Astrocyte (in vitro differentiated cells and primary cell): ENCODE data around the gene NFATC3. TPM values are rescaled to one million over a fixed set of nuclear protein-coding genes. Genes with fewer than 3 reads are reported as not detected.

Experiments used
- DNase-seq: peaks from one replicate; pipeline ENCODE4 v3.0.0-alpha.2; 2010; ENCODE audit warnings: low read depth
- FAIRE-seq: peaks from 2 replicates; lab custom pipeline; 2011; peaks lifted over from hg19 to GRCh38; lab: Jason Lieb, UNC
- H2AFZ ChIP-seq: 2 replicates; pipeline ENCODE4 v1.6.0; 2012; ENCODE audit warnings: low read depth, low read length, inconsistent platforms
- H3K27ac ChIP-seq: 2 replicates; pipeline ENCODE4 v1.5.1; 2011; ENCODE audit warnings: low read depth, low read length, inconsistent platforms
- H3K27me3 ChIP-seq: 2 replicates; pipeline ENCODE4 v1.6.0; 2011; ENCODE audit warnings: low read length, inconsistent platforms; ENCODE audit not compliant: insufficient read depth
- H3K36me3 ChIP-seq: 2 replicates; pipeline ENCODE4 v1.5.1; 2011; ENCODE audit warnings: low read length, inconsistent platforms; ENCODE audit not compliant: insufficient read depth
- H3K4me1 ChIP-seq: 2 replicates; pipeline ENCODE4 v1.5.1; 2011; ENCODE audit warnings: low read length, inconsistent platforms; ENCODE audit not compliant: insufficient read depth
- H3K4me2 ChIP-seq: 2 replicates; pipeline ENCODE4 v1.6.0; 2012; ENCODE audit warnings: low read length, inconsistent platforms
- H3K4me3 ChIP-seq: 2 replicates; pipeline ENCODE4 v1.5.1; 2011; ENCODE audit warnings: low read depth, mild to moderate bottlenecking, low read length, inconsistent platforms; ENCODE audit not compliant: insufficient read depth
- H3K79me2 ChIP-seq: 2 replicates; pipeline ENCODE4 v1.6.0; 2012; ENCODE audit warnings: mild to moderate bottlenecking, low read length, inconsistent platforms; ENCODE audit not compliant: insufficient read depth
- H3K9ac ChIP-seq: 2 replicates; pipeline ENCODE4 v1.6.0; 2012; ENCODE audit warnings: mild to moderate bottlenecking, low read length, inconsistent platforms
- H3K9me3 ChIP-seq: 2 replicates; pipeline ENCODE4 v1.5.1; 2012; ENCODE audit warnings: low read depth, mild to moderate bottlenecking, low read length, inconsistent platforms; ENCODE audit not compliant: insufficient read depth
- H4K20me1 ChIP-seq: 2 replicates; pipeline ENCODE4 v1.6.0; 2012; ENCODE audit warnings: low read length, inconsistent platforms; ENCODE audit not compliant: insufficient read depth
- H3K27ac Mint-ChIP-seq: one replicate; pipeline ENCODE4 v1.8.0; 2021; ENCODE audit warnings: mild to moderate bottlenecking, mixed read lengths; ENCODE audit not compliant: unreplicated experiment
- H3K27me3 Mint-ChIP-seq: one replicate; pipeline ENCODE4 v1.8.0; 2021; ENCODE audit warnings: low read depth, mixed read lengths; ENCODE audit not compliant: unreplicated experiment
- H3K36me3 Mint-ChIP-seq: one replicate; pipeline ENCODE4 v1.8.0; 2021; ENCODE audit warnings: low read depth, mixed read lengths; ENCODE audit not compliant: unreplicated experiment
- H3K4me1 Mint-ChIP-seq: one replicate; pipeline ENCODE4 v1.8.0; 2021; ENCODE audit warnings: low read depth, mixed read lengths; ENCODE audit not compliant: unreplicated experiment
- H3K4me3 Mint-ChIP-seq: one replicate; pipeline ENCODE4 v1.8.0; 2021; ENCODE audit warnings: mild to moderate bottlenecking, moderate library complexity, mixed read lengths; ENCODE audit not compliant: unreplicated experiment
- H3K9me3 Mint-ChIP-seq: one replicate; pipeline ENCODE4 v1.8.0; 2021; ENCODE audit warnings: mild to moderate bottlenecking, mixed read lengths; ENCODE audit not compliant: unreplicated experiment
- CTCF ChIP-seq: IDR thresholded peaks from 2 replicates; pipeline ENCODE4 v1.5.1; 2011; ENCODE audit warnings: low read depth, mild to moderate bottlenecking, inconsistent platforms, low read length, moderate library complexity; ENCODE audit not compliant: insufficient read depth
- EZH2 ChIP-seq: IDR thresholded peaks from 2 replicates; pipeline ENCODE4 v1.6.1; 2012; ENCODE audit warnings: mild to moderate bottlenecking, low read length, inconsistent platforms; ENCODE audit not compliant: insufficient read depth
- total RNA-seq: library from RNA; stranded (reverse); gene quantifications from 2 replicates; pipeline ENCODE4 v1.2.1, GENCODE V29; 2021

The NFATC3 gene
- total RNA-seq, 1 donor from 2014 or later, result 34.0 TPM

- no peak for DNase-seq
- Histone ChIP-seq H3K79me2 (no peaks in the 10 kb centered on the region), H3K27me3 (peaks cover 6% of the 10 kb centered on the region), H2AFZ (no peak overlapping the region), H3K9ac (no peak overlapping the region), H4K20me1 (peaks cover 21% of the 10 kb centered on the region), H3K9me3 (no peaks in the 10 kb centered on the region), H3K27ac (no peak overlapping the region), H3K4me3 (no peak overlapping the region), H3K36me3 (no peaks in the 10 kb centered on the region), H3K4me1 (peaks cover 5% of the 10 kb centered on the region), H3K4me2 (no peak overlapping the region)
- Mint-ChIP-seq H3K27ac (no peak overlapping the region), H3K4me3 (no peak overlapping the region), H3K36me3 (peaks cover 3% of the 10 kb centered on the region), H3K27me3 (peaks cover 4% of the 10 kb centered on the region), H3K4me1 (peaks cover 18% of the 10 kb centered on the region), H3K9me3 (no peaks in the 10 kb centered on the region)
- FAIRE-seq, result no peak
- TF ChIP-seq CTCF, result no peak
- no peak for TF ChIP-seq EZH2
These were observed 145.8 kb downstream of the NFATC3 start for GRCh38 chr16:68230956-68231355.

GRCh38 chr16:68231384-68232136, 146.4 kb downstream of the NFATC3 start:
- Mint-ChIP-seq H3K27ac (no peak overlapping the region), H3K4me3 (no peak overlapping the region), H3K4me1 (peaks cover 20% of the 10 kb centered on the region), H3K36me3 (peaks cover 3% of the 10 kb centered on the region), H3K9me3 (no peaks in the 10 kb centered on the region), H3K27me3 (peaks cover 4% of the 10 kb centered on the region)
- Histone ChIP-seq H3K36me3 (no peaks in the 10 kb centered on the region), H4K20me1 (peaks cover 21% of the 10 kb centered on the region), H3K27ac (no peak overlapping the region), H3K27me3 (peaks cover 12% of the 10 kb centered on the region), H3K79me2 (no peaks in the 10 kb centered on the region), H3K9ac (no peak overlapping the region), H2AFZ (no peak overlapping the region), H3K4me2 (no peak overlapping the region), H3K9me3 (no peaks in the 10 kb centered on the region), H3K4me3 (no peak overlapping the region), H3K4me1 (peaks cover 11% of the 10 kb centered on the region)
- no peak for FAIRE-seq
- DNase-seq, result no peak
- TF ChIP-seq EZH2 (no peak), CTCF (no peak)

- Histone ChIP-seq H3K4me1 (peaks cover 19% of the 10 kb centered on the region), H3K27ac (no peak overlapping the region), H3K4me3 (no peak overlapping the region), H2AFZ (no peak overlapping the region), H3K27me3 (peaks cover 15% of the 10 kb centered on the region), H3K9me3 (no peaks in the 10 kb centered on the region), H3K4me2 (no peak overlapping the region), H3K36me3 (no peaks in the 10 kb centered on the region), H3K79me2 (no peaks in the 10 kb centered on the region), H3K9ac (no peak overlapping the region), H4K20me1 (peaks cover 21% of the 10 kb centered on the region)
- no peak overlapping the region for H3K4me3 Mint-ChIP-seq
- no peak overlapping the region for H3K27ac Mint-ChIP-seq
- no peak for DNase-seq
- H3K27me3 Mint-ChIP-seq, result peaks cover 4% of the 10 kb centered on the region
- FAIRE-seq, result no peak
- TF ChIP-seq CTCF (no peak), EZH2 (no peak)
- H3K4me1 Mint-ChIP-seq, result peaks cover 16% of the 10 kb centered on the region
- H3K9me3 Mint-ChIP-seq, result no peaks in the 10 kb centered on the region
- peaks cover 3% of the 10 kb centered on the region for H3K36me3 Mint-ChIP-seq
These were observed 147.2 kb downstream of the NFATC3 start for GRCh38 chr16:68232335-68232734.
